Endothelial cell of umbilical vein (primary cell): Measurements from ENCODE around the gene KCNE2. TPM values are rescaled to one million over a fixed set of nuclear protein-coding genes. Genes with fewer than 3 reads are reported as not detected.

Source experiments
- BruUV-seq: library from RNA; stranded (reverse); fragments of 400-500 nt; replicated peaks from 2 replicates; lab custom pipeline; 2021; lab: Mats Ljungman, UMichigan
- CTCF ChIA-PET: fragments of 300-600, 350-600 bp; sonication (Branson Sonifier 250); formaldehyde crosslinking; loops from one replicate; lab custom pipeline; 2021; ENCODE audit warnings: antibody characterized with exemption, inconsistent platforms; lab: Charles Lee
- POLR2A ChIA-PET: fragments of 300-600, 350-600 bp; sonication (Branson Sonifier 250); formaldehyde crosslinking; loops from one replicate; lab custom pipeline; 2021; ENCODE audit warnings: antibody characterized with exemption, inconsistent platforms; lab: Charles Lee
- DNase-seq: peaks from one replicate; pipeline ENCODE4 v3.0.0-alpha.2; 2011; ENCODE audit warnings: low read depth, low spot score
- FAIRE-seq: peaks from 2 replicates; lab custom pipeline; 2011; peaks lifted over from hg19 to GRCh38; lab: Jason Lieb, UNC
- H2AFZ ChIP-seq: 2 replicates; pipeline ENCODE4 v1.6.0; 2012; ENCODE audit warnings: low read depth, low read length, control low read depth, inconsistent platforms
- H3K27ac ChIP-seq: 2 replicates; pipeline ENCODE4 v1.5.1; 2011; ENCODE audit warnings: low read depth, mild to moderate bottlenecking, control low read depth, low read length, moderate library complexity; ENCODE audit not compliant: insufficient read depth
- H3K27me3 ChIP-seq, 2 experiments: 2 replicates each; pipeline versions ENCODE4 v1.6.0 to v1.6.1; 2011; ENCODE audit warnings: low read length in 2 of 2, mixed read lengths in 1 of 2; ENCODE audit not compliant: control insufficient read depth in 2 of 2, insufficient read depth in 2 of 2
- H3K36me3 ChIP-seq, 2 experiments: 2 replicates in 1 of 2; 3 replicates in 1 of 2; pipeline ENCODE4 v1.5.1; 2011; ENCODE audit warnings: low read length in 2 of 2, mild to moderate bottlenecking in 1 of 2, moderate library complexity in 1 of 2; ENCODE audit not compliant: control insufficient read depth in 2 of 2, insufficient read depth in 2 of 2; ENCODE audit errors: extremely low read depth in 1 of 2
- H3K4me1 ChIP-seq: 3 replicates; pipeline ENCODE4 v1.5.1; 2011; ENCODE audit warnings: mild to moderate bottlenecking, low read length; ENCODE audit not compliant: control insufficient read depth, insufficient read depth; ENCODE audit errors: extremely low read depth
- H3K4me2 ChIP-seq: 2 replicates; pipeline ENCODE4 v1.6.1; 2011; ENCODE audit warnings: low read length, control low read depth, mixed read lengths; ENCODE audit not compliant: insufficient read depth
- H3K4me3 ChIP-seq, 3 experiments: fragments of 200-600 bp in 1 of 3; sonication (generic), shearing (Covaris generic) in 1 of 3; replicated peaks in 1 of 3; 2 replicates each; pipeline ENCODE4 v1.5.1; 2011 to 2016; ENCODE audit warnings: control low read depth in 3 of 3, low read length in 3 of 3, mild to moderate bottlenecking in 2 of 3, inconsistent platforms in 1 of 3, low read depth in 1 of 3, moderate library complexity in 1 of 3; ENCODE audit not compliant: insufficient read depth in 1 of 3
- H3K79me2 ChIP-seq: 2 replicates; pipeline ENCODE4 v1.6.0; 2012; ENCODE audit warnings: low read length, inconsistent platforms; ENCODE audit not compliant: control insufficient read depth, insufficient read depth
- H3K9ac ChIP-seq: replicated peaks from 2 replicates; pipeline ENCODE3; 2011; ENCODE audit warnings: low read length, control low read depth; ENCODE audit not compliant: insufficient read depth; ENCODE audit errors: extremely low read depth
- H3K9me1 ChIP-seq: replicated peaks from 3 replicates; pipeline ENCODE4 v1.6.0; 2011; ENCODE audit warnings: mild to moderate bottlenecking, low read length; ENCODE audit not compliant: control insufficient read depth, insufficient read depth; ENCODE audit errors: extremely low read depth
- H3K9me3 ChIP-seq: replicated peaks from 2 replicates; pipeline ENCODE4 v1.5.1; 2012; ENCODE audit warnings: low read length, inconsistent platforms; ENCODE audit not compliant: control insufficient read depth, insufficient read depth
- H4K20me1 ChIP-seq: replicated peaks from 2 replicates; pipeline ENCODE3; 2011; ENCODE audit warnings: mild to moderate bottlenecking, low read length; ENCODE audit not compliant: control insufficient read depth, insufficient read depth; ENCODE audit errors: extremely low read depth
- EZH2 ChIP-seq: IDR thresholded peaks from 2 replicates; pipeline ENCODE4 v1.6.1; 2012; ENCODE audit warnings: borderline replicate concordance, low read depth, mild to moderate bottlenecking, moderate library complexity, low read length, inconsistent platforms; ENCODE audit not compliant: severe bottlenecking
- FOS ChIP-seq: IDR thresholded peaks from 2 replicates; pipeline ENCODE4 v1.6.1; 2011; ENCODE audit warnings: mild to moderate bottlenecking, low read length, moderate library complexity, borderline replicate concordance; ENCODE audit not compliant: insufficient read depth
- GATA2 ChIP-seq: IDR thresholded peaks from 2 replicates; pipeline ENCODE4 v1.7.0; 2011; ENCODE audit warnings: low read depth, mild to moderate bottlenecking, moderate library complexity, mixed read lengths, low read length; ENCODE audit not compliant: insufficient read length, insufficient read depth
- JUN ChIP-seq: IDR thresholded peaks from 2 replicates; pipeline ENCODE4 v1.6.1; 2011; ENCODE audit warnings: borderline replicate concordance, low read depth; ENCODE audit not compliant: insufficient read length, insufficient read depth
- MYC ChIP-seq: IDR thresholded peaks from one replicate; pipeline ENCODE4 v1.6.1; 2011; ENCODE audit warnings: mild to moderate bottlenecking, low read depth, low read length
- POLR2A ChIP-seq: IDR thresholded peaks from 2 replicates; pipeline ENCODE4 v1.6.1; 2012; ENCODE audit warnings: low read depth, mild to moderate bottlenecking, control low read depth, low read length
- POLR2AphosphoS5 ChIP-seq: IDR thresholded peaks from 2 replicates; pipeline ENCODE4 v1.6.1; 2012; ENCODE audit warnings: low read depth, mild to moderate bottlenecking, control low read depth, low read length, moderate library complexity; ENCODE audit not compliant: insufficient read depth
- dilution Hi-C: fragments of 300-500 bp; cut with MboI; formaldehyde crosslinking; loops from one replicate; pipeline ENCODE4 v1.15.0; 2019; ENCODE audit warnings: low sequenced_read_pairs; ENCODE audit not compliant: extremely low pct_ligation_motif_present
- intact Hi-C: fragments of 100-400 bp; cut with micrococcal nuclease; formaldehyde crosslinking; loops from one replicate; pipeline ENCODE4 v1.10.0; 2022
- polyA plus RNA-seq, 4 experiments: library from polyadenylated mRNA; depleted of rRNA in 3 of 4; stranded (reverse) in 3 of 4; unstranded in 1 of 4; fragments of >200 nt; gene quantifications; 2 replicates each; pipeline versions ENCODE4 v1.2.1 to v1.2.3, GENCODE V29; 2011 to 2012; ENCODE audit warnings: missing spikeins in 1 of 4
- total RNA-seq: library from RNA; stranded (reverse); gene quantifications from 2 replicates; pipeline ENCODE4 v1.2.3, GENCODE V29; 2021
- TF ChIP-seq, protein P1 (sequence below), 2 donors: IDR thresholded peaks; 1 replicate in 1 of 2; 2 replicates in 1 of 2; pipeline ENCODE4 v1.5.1; 2011; ENCODE audit warnings: low read length in 2 of 2, mild to moderate bottlenecking in 2 of 2, moderate library complexity in 2 of 2, control low read depth in 1 of 2, inconsistent platforms in 1 of 2, low read depth in 1 of 2; ENCODE audit not compliant: insufficient read depth in 1 of 2; ENCODE audit errors: extremely low read depth in 1 of 2
- TF ChIP-seq, protein P2 (sequence below): IDR thresholded peaks from 2 replicates; pipeline ENCODE4 v1.6.1; 2011; ENCODE audit not compliant: insufficient read depth, insufficient read length

The KCNE2 gene
- total and polyA plus RNA-seq, 2 donors (not counting 3 experiments of a cell fraction or from before 2014, with no cell fraction given): not detected

- no peaks in the 10 kb centered on the region for H3K79me2 ChIP-seq
- no peaks in the 10 kb centered on the region for H3K36me3 ChIP-seq
- H3K4me1 ChIP-seq: peaks cover 10% of the 10 kb centered on the region
- intact Hi-C loops (no loop called here), dilution Hi-C loops (no loop called here)
- BruUV-seq: no TSS peak
- DNase-seq (no peak), FAIRE-seq (no peak)
- no peak overlapping the region for H2AFZ ChIP-seq
- no peak overlapping the region for H3K4me2 ChIP-seq
- H3K27me3 ChIP-seq: peaks cover 0 to 2% of the 10 kb centered on the region in 2 experiments
- H4K20me1 ChIP-seq: no peaks in the 10 kb centered on the region
- no peaks in the 10 kb centered on the region for H3K9me3 ChIP-seq
- H3K4me3 ChIP-seq: no peak overlapping the region
- no peak overlapping the region for H3K9ac ChIP-seq
- POLR2A ChIA-PET: no interaction called here
- no peaks in the 10 kb centered on the region for H3K9me1 ChIP-seq
- CTCF ChIA-PET: interaction anchor here (2.2 to 5.0 kb wide), 2 partner anchors 10 to 414 kb away, joined by 22 to 64 read pairs; no protein-coding TSS in a partner anchor
- no peak for TF ChIP-seq POLR2AphosphoS5
- TF ChIP-seq, protein P1, sequence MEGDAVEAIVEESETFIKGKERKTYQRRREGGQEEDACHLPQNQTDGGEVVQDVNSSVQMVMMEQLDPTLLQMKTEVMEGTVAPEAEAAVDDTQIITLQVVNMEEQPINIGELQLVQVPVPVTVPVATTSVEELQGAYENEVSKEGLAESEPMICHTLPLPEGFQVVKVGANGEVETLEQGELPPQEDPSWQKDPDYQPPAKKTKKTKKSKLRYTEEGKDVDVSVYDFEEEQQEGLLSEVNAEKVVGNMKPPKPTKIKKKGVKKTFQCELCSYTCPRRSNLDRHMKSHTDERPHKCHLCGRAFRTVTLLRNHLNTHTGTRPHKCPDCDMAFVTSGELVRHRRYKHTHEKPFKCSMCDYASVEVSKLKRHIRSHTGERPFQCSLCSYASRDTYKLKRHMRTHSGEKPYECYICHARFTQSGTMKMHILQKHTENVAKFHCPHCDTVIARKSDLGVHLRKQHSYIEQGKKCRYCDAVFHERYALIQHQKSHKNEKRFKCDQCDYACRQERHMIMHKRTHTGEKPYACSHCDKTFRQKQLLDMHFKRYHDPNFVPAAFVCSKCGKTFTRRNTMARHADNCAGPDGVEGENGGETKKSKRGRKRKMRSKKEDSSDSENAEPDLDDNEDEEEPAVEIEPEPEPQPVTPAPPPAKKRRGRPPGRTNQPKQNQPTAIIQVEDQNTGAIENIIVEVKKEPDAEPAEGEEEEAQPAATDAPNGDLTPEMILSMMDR (IDR thresholded peaks at IDR 0.05; ENCODE audit: extremely low read depth in 1 of 2, insufficient read depth in 1 of 2, low read depth in 1 of 2, low read length in 2 of 2): no peak
- TF ChIP-seq JUN: no peak
- TF ChIP-seq FOS: no peak
- no peak for TF ChIP-seq MYC
- TF ChIP-seq POLR2A: no peak
- TF ChIP-seq, protein P2, sequence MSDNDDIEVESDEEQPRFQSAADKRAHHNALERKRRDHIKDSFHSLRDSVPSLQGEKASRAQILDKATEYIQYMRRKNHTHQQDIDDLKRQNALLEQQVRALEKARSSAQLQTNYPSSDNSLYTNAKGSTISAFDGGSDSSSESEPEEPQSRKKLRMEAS: no peak
- TF ChIP-seq EZH2: no peak
- TF ChIP-seq GATA2: no peak
- no peak overlapping the region for H3K27ac ChIP-seq
Measured at GRCh38 chr21:34337741-34338140, 26.1 kb upstream of the KCNE2 start.
